Measurements from ENCODE around the gene PDE1C. TPM values are rescaled to one million over a fixed set of nuclear protein-coding genes. Genes with fewer than 3 reads are reported as not detected.

PDE1C gene
- total RNA-seq, 5 donors from 2014 or later (not counting 1 experiment from before 2014, with no cell fraction given), result not detected

GRCh38 chr7:32104766-32105165 is 34.6 kb upstream of the PDE1C start:
- no peak overlapping the region for H3K27ac ChIP-seq (ENCODE audit: low read length)
- DNase-seq, result no peak
- H3K27me3 ChIP-seq (replicated peaks in 1 of 2; ENCODE audit: control insufficient read depth in 2 of 2, extremely low read depth in 1 of 2, insufficient read depth in 2 of 2, low read length in 1 of 2), result peaks cover 0 to 2% of the 10 kb centered on the region in 2 experiments
- no CpG with 5 or more reads among the region's 2 CpGs for WGBS (ENCODE audit: insufficient coverage)
- Mint-ChIP-seq H3K9me3 (peaks cover 20 to 27% (median 21%) of the 10 kb centered on the region in 3 donors), H3K4me1 (no peaks in the 10 kb centered on the region), H3K27ac (no peak overlapping the region), H3K4me3 (no peak overlapping the region), H3K27me3 (no peaks in the 10 kb centered on the region), H3K36me3 (no peaks in the 10 kb centered on the region)
- CTCF ChIA-PET, result no interaction called here
- H3K9me3 ChIP-seq, result no peaks in the 10 kb centered on the region
- no peak for ATAC-seq (replicated peaks in 1 of 4)
- H3K4me3 ChIP-seq (ENCODE audit: control insufficient read depth in 1 of 2, extremely low read depth in 1 of 2, low read length in 1 of 2), result no peak overlapping the region
- no peaks in the 10 kb centered on the region for H3K4me1 ChIP-seq (ENCODE audit: control insufficient read depth in 1 of 2, extremely low read depth in 1 of 2, insufficient read depth in 2 of 2, low read length in 2 of 2)
- POLR2A ChIA-PET, result no interaction called here
- H3K36me3 ChIP-seq (ENCODE audit: control insufficient read depth in 2 of 2, extremely low read depth in 1 of 2, insufficient read depth in 1 of 2, low read length in 1 of 2), result no peaks in the 10 kb centered on the region

- H3K27me3 ChIP-seq (replicated peaks in 1 of 2; ENCODE audit: control insufficient read depth in 2 of 2, extremely low read depth in 1 of 2, insufficient read depth in 2 of 2, low read length in 1 of 2), result peaks cover 0 to 2% of the 10 kb centered on the region in 2 experiments
- ChIA-PET POLR2A (no interaction called here), CTCF (no interaction called here)
- Mint-ChIP-seq H3K27ac (no peak overlapping the region), H3K9me3 (peaks cover 17 to 25% (median 21%) of the 10 kb centered on the region in 3 donors), H3K4me1 (no peaks in the 10 kb centered on the region), H3K4me3 (no peak overlapping the region), H3K36me3 (no peaks in the 10 kb centered on the region), H3K27me3 (no peaks in the 10 kb centered on the region)
- H3K9me3 ChIP-seq, result no peaks in the 10 kb centered on the region
- DNase-seq, result no peak
- no peak for ATAC-seq (replicated peaks in 1 of 4)
- H3K27ac ChIP-seq (ENCODE audit: low read length), result no peak overlapping the region
- no peaks in the 10 kb centered on the region for H3K36me3 ChIP-seq (ENCODE audit: control insufficient read depth in 2 of 2, extremely low read depth in 1 of 2, insufficient read depth in 1 of 2, low read length in 1 of 2)
- no peaks in the 10 kb centered on the region for H3K4me1 ChIP-seq (ENCODE audit: control insufficient read depth in 1 of 2, extremely low read depth in 1 of 2, insufficient read depth in 2 of 2, low read length in 2 of 2)
- no peak overlapping the region for H3K4me3 ChIP-seq (ENCODE audit: control insufficient read depth in 1 of 2, extremely low read depth in 1 of 2, low read length in 1 of 2)
- 100% methylated on average over 1 of the region's 4 CpGs for WGBS (ENCODE audit: insufficient coverage)
Measured at GRCh38 chr7:32103361-32103760, 33.2 kb upstream of the PDE1C start.

- H3K27me3 Mint-ChIP-seq, result no peaks in the 10 kb centered on the region
- Histone ChIP-seq H3K4me3 (ENCODE audit: control insufficient read depth in 1 of 2, extremely low read depth in 1 of 2, low read length in 1 of 2) (no peak overlapping the region), H3K27me3 (replicated peaks in 1 of 2; ENCODE audit: control insufficient read depth in 2 of 2, extremely low read depth in 1 of 2, insufficient read depth in 2 of 2, low read length in 1 of 2) (peaks cover 0 to 2% of the 10 kb centered on the region in 2 experiments), H3K27ac (ENCODE audit: low read length) (no peak overlapping the region), H3K4me1 (ENCODE audit: control insufficient read depth in 1 of 2, extremely low read depth in 1 of 2, insufficient read depth in 2 of 2, low read length in 2 of 2) (no peaks in the 10 kb centered on the region), H3K36me3 (ENCODE audit: control insufficient read depth in 2 of 2, extremely low read depth in 1 of 2, insufficient read depth in 1 of 2, low read length in 1 of 2) (no peaks in the 10 kb centered on the region), H3K9me3 (no peaks in the 10 kb centered on the region)
- WGBS (ENCODE audit: insufficient coverage), result 100% methylated on average over 1 of the region's 1 CpG
- no peak overlapping the region for H3K4me3 Mint-ChIP-seq
- no peak overlapping the region for H3K27ac Mint-ChIP-seq
- ChIA-PET POLR2A (no interaction called here), CTCF (no interaction called here)
- ATAC-seq (replicated peaks in 1 of 4) (no peak), DNase-seq (no peak)
- H3K9me3 Mint-ChIP-seq, result peaks cover 17 to 25% (median 21%) of the 10 kb centered on the region in 3 donors
- H3K4me1 Mint-ChIP-seq, result no peaks in the 10 kb centered on the region
- no peaks in the 10 kb centered on the region for H3K36me3 Mint-ChIP-seq
Measured at GRCh38 chr7:32102432-32102873, 32.2 kb upstream of the PDE1C start.

- Histone ChIP-seq H3K27me3 (replicated peaks in 1 of 2; ENCODE audit: control insufficient read depth in 2 of 2, extremely low read depth in 1 of 2, insufficient read depth in 2 of 2, low read length in 1 of 2) (peaks cover 0 to 2% of the 10 kb centered on the region in 2 experiments), H3K4me3 (ENCODE audit: control insufficient read depth in 1 of 2, extremely low read depth in 1 of 2, low read length in 1 of 2) (no peak overlapping the region), H3K9me3 (no peaks in the 10 kb centered on the region), H3K4me1 (ENCODE audit: control insufficient read depth in 1 of 2, extremely low read depth in 1 of 2, insufficient read depth in 2 of 2, low read length in 2 of 2) (no peaks in the 10 kb centered on the region), H3K27ac (ENCODE audit: low read length) (no peak overlapping the region), H3K36me3 (ENCODE audit: control insufficient read depth in 2 of 2, extremely low read depth in 1 of 2, insufficient read depth in 1 of 2, low read length in 1 of 2) (no peaks in the 10 kb centered on the region)
- Mint-ChIP-seq H3K9me3 (peaks cover 6 to 25% (median 8%) of the 10 kb centered on the region in 3 donors), H3K27ac (no peak overlapping the region), H3K36me3 (no peaks in the 10 kb centered on the region), H3K27me3 (no peaks in the 10 kb centered on the region), H3K4me3 (no peak overlapping the region), H3K4me1 (no peaks in the 10 kb centered on the region)
- DNase-seq (no peak), ATAC-seq (replicated peaks in 1 of 4) (no peak)
- POLR2A ChIA-PET, result no interaction called here
- CTCF ChIA-PET, result interaction anchor here in 1 of 2 donors (0.6 kb wide), 1 partner anchor 30 kb away, joined by 3 read pairs; no protein-coding TSS in a partner anchor
- 93% methylated on average over 2 of the region's 2 CpGs for WGBS (ENCODE audit: insufficient coverage)
Measured at GRCh38 chr7:32100407-32100907, 30.2 kb upstream of the PDE1C start.

- Mint-ChIP-seq H3K4me3 (no peak overlapping the region), H3K27ac (no peak overlapping the region), H3K9me3 (peaks cover 0 to 9% (median 2%) of the 10 kb centered on the region in 3 donors), H3K27me3 (no peaks in the 10 kb centered on the region), H3K36me3 (no peaks in the 10 kb centered on the region), H3K4me1 (no peaks in the 10 kb centered on the region)
- Histone ChIP-seq H3K4me1 (ENCODE audit: control insufficient read depth in 1 of 2, extremely low read depth in 1 of 2, insufficient read depth in 2 of 2, low read length in 2 of 2) (no peaks in the 10 kb centered on the region), H3K9me3 (no peaks in the 10 kb centered on the region), H3K27me3 (replicated peaks in 1 of 2; ENCODE audit: control insufficient read depth in 2 of 2, extremely low read depth in 1 of 2, insufficient read depth in 2 of 2, low read length in 1 of 2) (no peaks in the 10 kb centered on the region), H3K36me3 (ENCODE audit: control insufficient read depth in 2 of 2, extremely low read depth in 1 of 2, insufficient read depth in 1 of 2, low read length in 1 of 2) (no peaks in the 10 kb centered on the region), H3K4me3 (ENCODE audit: control insufficient read depth in 1 of 2, extremely low read depth in 1 of 2, low read length in 1 of 2) (no peak overlapping the region), H3K27ac (ENCODE audit: low read length) (no peak overlapping the region)
- WGBS (ENCODE audit: insufficient coverage), result 91% methylated on average over 4 of the region's 4 CpGs
- no peak for DNase-seq
- ChIA-PET CTCF (no interaction called here), POLR2A (no interaction called here)
- no peak for ATAC-seq (replicated peaks in 1 of 4)
Measured at GRCh38 chr7:32094516-32094915, 24.3 kb upstream of the PDE1C start.

- Mint-ChIP-seq H3K4me1 (no peaks in the 10 kb centered on the region), H3K27ac (no peak overlapping the region), H3K9me3 (peaks cover 0 to 9% (median 0%) of the 10 kb centered on the region in 3 donors), H3K36me3 (no peaks in the 10 kb centered on the region), H3K27me3 (no peaks in the 10 kb centered on the region), H3K4me3 (no peak overlapping the region)
- ChIA-PET POLR2A (no interaction called here), CTCF (no interaction called here)
- Histone ChIP-seq H3K36me3 (ENCODE audit: control insufficient read depth in 2 of 2, extremely low read depth in 1 of 2, insufficient read depth in 1 of 2, low read length in 1 of 2) (no peaks in the 10 kb centered on the region), H3K27me3 (replicated peaks in 1 of 2; ENCODE audit: control insufficient read depth in 2 of 2, extremely low read depth in 1 of 2, insufficient read depth in 2 of 2, low read length in 1 of 2) (no peaks in the 10 kb centered on the region), H3K27ac (ENCODE audit: low read length) (no peak overlapping the region), H3K4me3 (ENCODE audit: control insufficient read depth in 1 of 2, extremely low read depth in 1 of 2, low read length in 1 of 2) (no peak overlapping the region), H3K9me3 (no peaks in the 10 kb centered on the region), H3K4me1 (ENCODE audit: control insufficient read depth in 1 of 2, extremely low read depth in 1 of 2, insufficient read depth in 2 of 2, low read length in 2 of 2) (no peaks in the 10 kb centered on the region)
- DNase-seq (no peak), ATAC-seq (replicated peaks in 1 of 4) (no peak)
- WGBS (ENCODE audit: insufficient coverage), result 67% methylated on average over 2 of the region's 4 CpGs
Measured at GRCh38 chr7:32093415-32094408, 23.5 kb upstream of the PDE1C start.
